Body of pancreas (tissue), 4 donors: ENCODE measurements around the gene PKM.

Source experiments
- CTCF ChIP-seq, 7 experiments: fragments of 450-650 bp in 4 of 7; fragments of 200-600 bp in 3 of 7; sonication (generic) in 3 of 7; IDR thresholded peaks; one replicate each; pipeline ENCODE4 v1.5.1; 2016 to 2019; ENCODE audit warnings: antibody characterized with exemption in 7 of 7
- POLR2A ChIP-seq, 3 donors: fragments of 450-650 bp; IDR thresholded peaks; one replicate each; pipeline ENCODE4 v1.6.1; 2016; ENCODE audit warnings: antibody characterized with exemption in 3 of 3, mild to moderate bottlenecking in 2 of 3

GRCh38 chr15:72202801-72203506 is 28.0 kb downstream of the PKM start:
- no peak for TF ChIP-seq CTCF (IDR thresholded peaks at IDR 0.05)
- TF ChIP-seq POLR2A (IDR thresholded peaks at IDR 0.05) = no peak
